GM19463 (cell line): ENCODE results near the gene KCNA1.

Experiments
- ATAC-seq: cut with Tn5 transposase; IDR thresholded peaks from one replicate; pipeline ENCODE4 v1.9.1; 2021; ENCODE audit warnings: mild to moderate bottlenecking, moderate library complexity; ENCODE audit not compliant: unreplicated experiment

The KCNA1 gene

DNA sequence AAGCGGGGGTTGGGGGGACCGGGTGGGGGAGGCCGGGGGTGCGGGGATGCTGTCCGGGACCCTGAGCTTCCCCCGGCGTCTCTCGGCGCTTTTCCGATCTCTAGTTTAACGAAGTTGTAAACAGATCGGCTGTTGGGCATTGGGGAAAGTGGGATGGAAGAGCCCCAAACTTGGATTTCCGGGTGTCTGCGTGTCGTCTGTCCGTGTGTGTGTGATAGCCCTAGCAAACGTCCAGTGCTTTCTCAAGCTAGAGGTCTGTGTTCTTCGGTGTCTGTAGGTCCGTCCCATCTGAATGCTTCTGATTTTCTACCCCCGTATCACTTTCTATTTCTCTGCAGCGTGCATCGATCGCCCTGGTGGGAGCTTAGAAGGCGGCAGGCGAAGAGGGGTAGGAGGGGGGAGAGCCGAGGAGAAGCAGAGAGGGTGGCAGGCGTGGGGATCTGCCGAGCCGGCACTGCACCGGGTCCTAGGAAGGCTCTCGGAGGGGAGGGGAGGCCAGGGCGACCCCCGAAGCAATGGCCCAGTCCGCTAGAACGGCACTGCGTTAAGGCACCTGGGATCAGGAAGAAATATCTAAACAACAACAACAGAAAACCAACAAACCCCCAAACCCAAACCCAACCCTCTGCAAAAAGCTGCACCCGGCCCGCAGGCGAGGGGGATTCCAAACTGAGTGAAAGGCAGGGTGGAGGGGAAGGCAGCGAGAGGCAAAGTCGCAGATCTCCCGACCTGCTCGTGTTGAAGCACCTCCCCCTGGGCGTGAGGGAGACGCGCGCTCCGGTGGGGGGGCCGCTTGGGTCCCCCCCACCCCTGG, 1.0 kb downstream of the KCNA1 start:
- ATAC-seq: no peak

DNA sequence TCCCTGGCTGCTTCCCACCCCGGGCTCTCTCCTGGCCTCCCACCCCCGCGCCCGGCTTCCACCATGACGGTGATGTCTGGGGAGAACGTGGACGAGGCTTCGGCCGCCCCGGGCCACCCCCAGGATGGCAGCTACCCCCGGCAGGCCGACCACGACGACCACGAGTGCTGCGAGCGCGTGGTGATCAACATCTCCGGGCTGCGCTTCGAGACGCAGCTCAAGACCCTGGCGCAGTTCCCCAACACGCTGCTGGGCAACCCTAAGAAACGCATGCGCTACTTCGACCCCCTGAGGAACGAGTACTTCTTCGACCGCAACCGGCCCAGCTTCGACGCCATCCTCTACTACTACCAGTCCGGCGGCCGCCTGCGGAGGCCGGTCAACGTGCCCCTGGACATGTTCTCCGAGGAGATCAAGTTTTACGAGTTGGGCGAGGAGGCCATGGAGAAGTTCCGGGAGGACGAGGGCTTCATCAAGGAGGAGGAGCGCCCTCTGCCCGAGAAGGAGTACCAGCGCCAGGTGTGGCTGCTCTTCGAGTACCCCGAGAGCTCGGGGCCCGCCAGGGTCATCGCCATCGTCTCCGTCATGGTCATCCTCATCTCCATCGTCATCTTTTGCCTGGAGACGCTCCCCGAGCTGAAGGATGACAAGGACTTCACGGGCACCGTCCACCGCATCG, 1.8 kb downstream of the KCNA1 start:
- no peak for ATAC-seq

DNA sequence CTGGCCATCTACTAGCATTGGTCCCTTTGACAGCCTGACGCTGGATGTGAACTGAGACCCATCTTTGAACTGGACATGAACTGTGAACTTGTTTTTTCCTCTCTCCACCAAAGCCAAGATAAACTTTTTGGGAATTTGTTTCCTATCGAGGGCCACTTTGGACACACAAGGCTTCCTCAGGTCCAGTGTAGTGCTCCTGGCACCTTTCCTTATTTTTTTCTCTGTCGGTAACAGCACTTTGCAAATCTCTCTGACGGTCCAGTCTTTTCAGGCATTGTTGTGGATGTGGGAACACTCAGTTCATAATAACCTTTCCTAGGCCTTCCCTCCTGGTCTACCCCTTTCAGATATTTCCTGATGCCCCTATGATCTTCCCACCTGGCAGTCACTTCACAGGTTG, 5.0 kb downstream of the KCNA1 start:
- ATAC-seq: no peak

DNA sequence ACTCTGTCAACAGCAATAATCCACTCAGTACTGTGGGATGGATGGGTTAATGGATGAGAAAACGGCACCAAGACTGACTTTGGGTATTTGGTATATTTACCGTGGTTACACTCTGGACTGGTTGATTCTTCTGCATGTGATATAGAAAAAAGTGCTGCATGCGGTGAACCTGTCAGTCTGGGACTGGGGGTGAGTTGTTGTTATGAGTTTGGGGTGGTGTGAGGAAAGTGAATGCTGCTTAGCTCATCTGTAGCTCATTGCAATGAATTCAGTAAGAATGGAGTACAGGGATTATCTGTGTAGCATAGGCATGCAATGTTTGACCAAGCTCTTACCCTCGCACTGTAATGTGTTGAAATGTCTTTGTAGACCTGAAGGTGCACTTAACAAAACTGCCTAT, 6.0 kb downstream of the KCNA1 start:
- no peak for ATAC-seq

DNA sequence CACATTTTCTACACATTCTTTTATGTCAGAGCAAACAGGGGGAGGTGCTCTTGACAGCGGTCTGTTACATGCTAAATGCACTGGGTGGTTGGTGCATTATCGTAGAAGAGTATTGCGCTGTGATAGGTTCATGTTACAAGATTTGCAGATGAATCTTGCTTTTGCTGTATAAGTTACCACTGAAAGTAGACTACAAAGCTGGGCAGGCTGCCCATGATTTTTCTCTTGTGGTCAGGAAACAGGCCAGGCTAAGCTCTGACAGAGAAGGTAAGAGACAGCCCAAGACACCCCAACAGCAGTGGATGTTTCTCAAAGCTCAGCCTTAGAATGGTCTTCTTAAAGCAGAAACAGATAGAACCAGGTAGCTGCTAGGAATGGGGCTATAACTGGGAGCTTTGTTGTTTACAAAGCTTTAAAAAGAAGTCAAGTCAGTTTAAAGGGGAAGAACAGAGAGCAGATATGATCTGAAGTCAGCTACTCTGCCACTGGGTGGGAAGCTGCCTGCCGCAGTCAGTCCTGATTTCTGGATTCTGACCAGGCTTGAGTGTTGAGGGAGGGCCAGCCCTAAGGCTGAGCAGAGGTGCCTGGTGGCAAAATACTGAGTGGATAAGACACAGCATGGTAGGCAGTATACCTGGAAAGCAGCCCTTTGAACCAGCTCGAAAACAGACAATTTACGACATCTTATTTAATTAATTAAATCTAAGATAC, 9.4 kb downstream of the KCNA1 start:
- ATAC-seq: no peak

DNA sequence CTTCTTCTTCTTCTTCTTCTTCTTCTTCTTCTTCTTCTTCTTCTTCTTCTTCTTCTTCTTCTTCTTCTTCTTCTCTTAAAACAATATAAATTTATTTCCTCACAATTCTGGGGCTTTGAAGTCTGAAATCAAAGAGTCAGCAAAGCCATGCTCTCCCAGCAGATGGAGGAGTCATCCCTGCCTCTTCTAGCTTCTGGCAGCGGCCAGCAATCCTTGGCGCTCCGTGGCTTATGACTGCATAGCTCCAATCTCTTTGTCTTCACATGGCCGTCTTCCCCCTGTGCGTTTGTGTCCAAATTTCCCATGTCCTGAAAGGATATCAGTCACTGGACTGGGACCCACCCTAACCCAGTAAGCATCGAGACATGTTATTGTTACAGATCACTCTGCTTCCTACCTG, 22.9 kb downstream of the KCNA1 start:
- no peak for ATAC-seq

DNA sequence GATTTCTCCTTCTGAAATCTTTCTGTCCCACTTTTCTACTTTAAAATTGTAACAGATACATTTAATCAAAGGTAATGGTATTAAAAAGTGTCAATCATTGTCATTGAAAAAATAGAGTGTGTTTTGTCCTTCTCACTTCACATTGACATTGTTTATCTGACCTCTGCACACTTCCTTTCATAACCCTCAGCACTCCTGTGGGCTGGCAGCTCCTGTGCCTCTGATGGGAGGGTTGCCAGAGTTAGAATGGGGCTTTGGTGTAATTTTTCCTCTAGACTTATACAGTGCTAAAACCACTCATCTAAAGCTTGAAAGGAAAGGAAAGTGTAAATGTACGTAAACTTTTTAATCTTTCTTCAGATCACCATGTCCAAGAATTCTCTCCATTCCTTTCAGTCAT, 23.7 kb downstream of the KCNA1 start:
- no peak for ATAC-seq

DNA sequence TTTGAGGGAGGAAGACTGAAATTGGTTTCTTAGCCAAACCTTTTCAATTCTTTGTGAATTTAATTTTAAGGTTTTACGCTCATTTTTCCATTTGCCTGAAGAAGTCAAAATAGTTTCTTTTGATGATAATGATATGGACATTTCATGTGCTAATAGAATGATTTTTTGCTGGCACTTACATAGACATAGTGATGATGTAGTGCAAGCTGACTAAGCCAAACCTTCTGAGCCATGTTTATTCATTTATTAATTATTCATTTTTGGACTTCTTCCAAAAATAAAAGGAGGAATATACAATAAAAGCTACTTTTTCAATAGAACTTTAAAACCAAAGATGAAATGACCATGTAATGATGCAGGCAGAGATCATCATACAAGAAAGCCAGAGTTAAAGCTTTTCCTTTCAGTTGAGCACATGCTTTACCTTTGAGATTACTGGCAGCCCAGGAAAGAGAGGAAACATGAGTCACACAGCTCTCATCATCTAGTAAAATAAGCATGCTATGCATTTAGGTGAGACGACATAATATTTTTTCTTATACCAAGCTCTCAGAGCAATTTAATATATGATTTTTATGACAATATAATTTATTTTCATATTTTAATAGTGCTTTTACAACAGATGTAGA, 24.8 kb downstream of the KCNA1 start:
- ATAC-seq: no peak

DNA sequence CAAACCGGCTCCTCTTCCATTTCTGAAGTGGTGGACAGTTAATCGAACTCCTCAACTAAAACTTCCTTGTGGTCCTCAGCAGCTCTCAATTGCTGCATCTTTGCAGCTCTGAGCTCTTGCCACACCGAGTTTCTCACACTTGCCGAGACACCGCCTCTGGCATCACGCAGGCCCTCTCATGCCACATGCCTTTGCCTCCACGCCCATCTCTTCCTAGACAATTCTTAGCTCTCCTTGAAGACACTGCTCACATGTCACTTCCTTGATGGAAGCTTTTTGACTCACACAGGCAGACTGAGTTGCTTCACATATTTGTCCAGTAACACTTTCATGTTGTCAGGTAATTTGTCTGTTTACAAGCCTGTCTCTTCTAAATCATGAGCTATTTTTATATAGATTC, 29.2 kb downstream of the KCNA1 start:
- ATAC-seq: no peak

DNA sequence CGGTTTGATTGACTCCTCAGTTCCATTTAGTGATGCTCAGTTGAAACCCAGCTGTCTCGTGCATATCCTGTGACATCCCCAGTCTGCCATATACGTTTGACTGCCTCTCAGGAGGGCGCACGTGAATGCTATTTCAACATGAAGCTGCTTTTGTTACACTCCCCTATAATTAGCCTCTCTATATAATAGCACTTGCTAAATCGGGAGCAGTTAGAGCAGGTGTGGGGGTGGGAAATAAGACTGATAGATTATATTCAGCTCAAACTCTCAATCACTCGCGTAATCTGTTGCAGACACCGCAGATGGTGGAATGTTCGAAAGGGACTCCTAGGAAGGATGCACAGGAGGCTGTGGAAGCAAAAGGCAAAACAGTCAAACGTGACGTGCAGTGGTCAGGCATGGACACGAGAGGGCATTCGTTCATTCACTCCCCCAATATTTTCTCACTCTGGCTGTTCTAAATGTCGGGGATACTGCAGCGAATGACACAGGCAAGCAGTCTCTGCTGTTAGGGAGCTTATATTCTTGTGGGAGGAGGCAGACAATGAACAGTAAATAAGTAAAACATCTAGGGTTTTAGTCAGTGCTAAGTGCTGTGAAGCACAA, 29.8 kb downstream of the KCNA1 start:
- no peak for ATAC-seq

DNA sequence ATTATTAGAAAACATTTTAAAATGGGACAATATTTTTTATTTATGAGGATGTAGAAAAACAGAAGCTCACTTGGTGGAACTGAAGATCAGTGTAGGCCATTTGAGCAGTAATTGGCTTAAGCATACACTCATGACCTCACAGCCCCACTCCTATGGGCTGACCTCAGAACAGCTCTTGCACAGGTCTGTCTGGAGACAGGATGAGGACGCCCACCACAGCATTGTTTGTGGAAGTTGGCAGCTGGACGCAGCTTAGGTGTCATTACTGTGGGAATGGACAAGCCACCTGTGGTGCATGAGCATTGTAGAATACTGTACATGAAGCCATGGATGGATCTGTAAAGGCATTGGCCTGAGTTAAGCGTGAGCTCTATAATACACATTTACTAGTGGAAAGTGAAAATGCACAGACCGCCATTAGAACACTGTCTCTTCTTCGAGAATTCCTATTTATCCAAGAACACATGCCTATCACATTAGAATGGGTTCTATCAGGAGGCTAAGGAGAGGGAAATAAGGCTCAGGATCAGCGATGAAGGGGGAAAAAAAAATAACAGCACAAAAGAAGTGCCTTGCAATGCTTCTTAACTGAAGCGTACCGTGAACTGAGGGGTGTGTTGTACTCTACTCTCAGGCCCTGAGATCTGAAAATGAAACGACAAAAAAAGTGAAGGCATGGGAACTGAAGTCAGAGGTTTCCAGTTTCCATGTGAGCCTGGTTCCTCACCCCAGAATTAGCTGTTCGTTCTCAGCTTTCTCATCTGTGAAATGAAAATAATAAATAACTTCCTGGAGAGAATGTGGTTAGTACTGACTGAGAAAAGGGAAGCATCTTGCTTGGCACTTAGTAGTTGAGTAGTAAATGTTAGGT, 33.6 kb downstream of the KCNA1 start:
- peak; percentile 83 for ATAC-seq

DNA sequence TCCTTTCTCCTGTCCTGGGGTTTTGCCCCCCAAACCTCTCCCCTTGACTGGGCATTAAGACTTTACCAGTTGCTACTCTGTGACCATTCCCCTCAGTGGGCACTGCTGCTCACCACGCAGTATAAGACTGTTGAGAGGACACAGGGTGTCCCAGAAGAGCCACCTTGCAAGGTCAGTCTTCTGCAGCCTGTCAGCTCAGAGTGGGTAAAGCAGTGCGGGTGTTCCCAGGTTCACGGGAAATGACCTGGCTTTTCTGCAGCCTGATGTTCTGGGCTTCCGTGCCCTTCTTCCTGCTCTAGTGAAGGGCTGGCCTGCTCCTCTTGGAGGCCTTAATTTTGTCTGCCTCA, 34.2 kb downstream of the KCNA1 start:
- peak; percentile 29 for ATAC-seq

DNA sequence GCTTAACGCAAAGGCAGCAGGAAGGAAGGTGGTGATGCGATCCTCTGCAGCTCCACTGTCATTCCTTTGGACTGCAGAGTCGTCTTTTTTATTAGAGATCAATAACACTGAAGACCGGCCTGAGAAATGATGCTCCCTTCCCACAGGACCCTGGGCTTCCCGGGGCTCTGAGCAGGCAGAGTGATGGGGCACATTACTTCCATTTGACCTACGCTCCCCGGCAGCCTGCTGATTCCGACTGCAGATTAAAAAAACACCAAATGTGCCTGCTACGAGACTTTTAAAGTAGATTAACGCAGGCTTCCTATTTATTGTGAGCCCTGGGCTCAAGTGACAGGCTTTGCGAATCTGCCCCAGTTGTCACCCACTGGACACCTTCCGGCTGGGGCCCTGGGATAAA, 37.5 kb downstream of the KCNA1 start:
- ATAC-seq: no peak

DNA sequence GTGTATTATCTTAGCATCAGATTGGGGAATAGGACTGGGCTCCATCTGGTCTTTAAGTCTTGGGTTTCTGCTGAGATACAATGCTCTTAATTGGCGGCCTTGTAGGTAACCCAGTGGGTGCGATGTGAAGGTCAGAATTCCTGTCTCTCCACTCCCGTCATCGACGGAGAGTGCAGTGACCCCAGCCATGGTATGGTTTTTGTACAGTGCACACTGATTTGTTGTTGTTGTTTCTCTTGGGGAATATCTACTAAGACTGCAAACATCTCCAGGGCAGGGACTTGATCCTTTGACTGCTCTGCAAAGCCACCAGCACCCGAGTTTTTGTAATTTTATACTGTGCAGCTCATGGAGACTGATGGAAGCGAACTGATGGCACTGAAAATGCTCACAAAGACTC, 41.4 kb downstream of the KCNA1 start:
- ATAC-seq: no peak

DNA sequence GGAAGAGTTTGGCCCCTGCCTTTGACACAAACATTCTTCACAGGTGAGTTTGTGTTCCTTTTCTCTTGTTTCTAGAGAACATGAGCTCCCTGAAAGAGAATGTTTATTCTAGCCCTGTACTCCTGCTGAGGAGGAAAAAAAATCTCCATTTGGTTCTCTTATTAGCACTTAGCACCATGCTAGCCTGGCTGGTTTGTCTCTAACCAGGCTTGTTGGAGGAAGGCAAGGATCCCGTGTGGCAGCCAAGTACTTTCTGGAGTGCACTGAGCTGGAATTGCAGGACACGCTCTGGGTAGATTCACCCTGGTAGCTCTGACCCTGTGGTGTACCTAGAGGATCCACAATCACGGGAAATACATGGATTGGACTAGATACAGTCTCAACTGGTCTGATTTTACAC, 41.9 kb downstream of the KCNA1 start:
- no peak for ATAC-seq

DNA sequence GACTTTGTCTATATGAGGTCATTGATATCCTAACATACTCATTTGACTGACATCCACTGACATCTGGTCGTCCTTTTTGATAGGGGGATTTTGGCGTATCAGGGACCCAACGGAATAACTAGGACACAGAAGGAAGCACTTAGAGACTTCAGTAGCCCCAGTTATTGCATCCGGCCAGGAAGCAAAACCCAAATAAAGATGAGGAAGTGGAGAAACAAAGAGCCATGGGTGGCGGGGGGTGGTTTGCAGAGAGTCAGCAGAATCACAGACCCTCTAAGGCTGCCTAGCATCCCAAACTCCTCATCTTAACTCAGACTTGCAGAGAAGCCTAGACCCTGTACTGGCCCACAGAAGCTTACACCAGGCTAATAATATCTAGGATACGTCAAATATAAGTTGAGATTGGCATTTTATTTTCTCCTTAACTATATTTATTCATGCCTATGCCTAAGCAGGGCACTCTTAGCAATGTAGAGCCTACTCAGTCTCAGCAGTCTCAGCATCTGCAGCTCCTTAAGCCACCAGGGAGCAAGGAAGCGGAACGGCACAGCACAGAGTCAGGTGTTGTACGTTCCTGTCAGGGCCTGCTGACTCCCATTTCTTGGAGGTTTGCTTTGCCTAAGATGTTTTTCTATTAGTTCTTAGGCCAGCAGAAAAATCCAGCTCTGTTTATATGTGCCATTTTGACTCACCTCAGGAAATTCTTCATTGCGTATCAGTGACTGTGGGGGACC, 45.1 kb downstream of the KCNA1 start:
- ATAC-seq: no peak

DNA sequence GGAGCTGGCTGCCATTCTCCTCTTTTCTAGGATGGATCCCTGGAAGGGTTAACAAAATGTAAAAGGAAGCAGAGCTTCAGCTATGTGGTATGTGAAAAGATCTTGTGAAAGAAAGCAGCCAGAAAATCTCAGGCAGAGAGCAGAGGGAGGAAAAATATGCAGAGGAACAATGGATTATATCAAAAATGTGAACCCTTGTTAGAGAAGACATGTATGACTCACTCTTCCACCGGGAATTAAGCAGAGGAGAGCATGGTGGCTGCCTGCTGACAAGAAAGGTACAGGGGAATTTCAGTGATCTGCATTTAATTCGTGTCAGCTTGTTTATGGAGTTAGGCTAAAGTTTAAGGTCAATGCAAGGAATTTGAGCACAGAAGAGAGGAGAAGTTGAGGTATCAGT, 46.3 kb downstream of the KCNA1 start:
- ATAC-seq: no peak

DNA sequence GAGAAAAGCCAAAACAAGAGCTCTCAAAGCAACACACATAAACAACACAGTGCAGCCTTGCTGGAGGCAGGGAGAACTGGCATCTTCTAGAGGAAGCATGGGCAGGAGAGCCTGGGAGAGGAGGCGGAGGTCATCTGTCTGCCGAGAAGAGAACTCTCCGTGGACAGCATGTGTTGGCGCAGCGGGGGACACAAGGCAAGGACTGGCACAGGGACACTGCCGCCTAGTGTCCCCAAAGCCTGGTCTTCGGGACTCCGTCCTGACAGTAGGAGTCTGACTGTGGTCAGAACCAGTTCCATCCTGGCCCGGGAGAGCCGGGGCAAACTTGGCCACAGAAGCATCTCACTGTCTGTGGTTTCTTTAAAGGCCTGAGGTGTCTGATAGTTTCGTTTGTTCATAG, 47.3 kb downstream of the KCNA1 start:
- ATAC-seq: no peak

DNA sequence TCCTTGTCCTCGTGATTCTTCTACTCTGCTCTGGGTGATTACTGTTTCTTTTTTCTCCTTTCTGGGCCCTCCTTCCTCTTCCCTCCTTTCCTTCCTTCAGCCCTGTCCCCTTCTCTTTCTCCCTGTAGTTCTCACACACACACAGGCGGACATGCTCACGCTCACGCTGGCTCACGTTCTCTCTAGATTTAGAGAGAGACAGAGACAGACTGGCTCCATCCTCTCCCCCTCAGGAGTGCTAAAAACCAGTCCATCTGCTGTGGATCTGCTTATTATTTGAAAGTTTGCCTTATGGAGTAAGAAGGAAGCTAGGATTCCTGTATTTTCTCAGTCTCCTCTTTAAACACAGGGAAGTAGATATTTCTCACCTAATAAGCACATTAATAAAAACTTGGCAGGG, 48.1 kb downstream of the KCNA1 start:
- ATAC-seq: no peak
